DMS153 treated with DMSO at 0.1 percent for 48 hours (cell line): Measurements from ENCODE around the gene TBC1D17.

Source experiments
- DNase-seq: peaks from one replicate; lab custom pipeline; 2025; ENCODE audit not compliant: unreplicated experiment; lab: John Stamatoyannopoulos, UW

TBC1D17 gene

GRCh38 chr19:49933643-49934042, 56.1 kb downstream of the TBC1D17 start:
- DNase-seq = no peak

- DNase-seq = no peak
Observed at GRCh38 chr19:49936549-49936948, 59.0 kb downstream of the TBC1D17 start.

- DNase-seq = peak; percentile 72
Observed at GRCh38 chr19:49937750-49938381, 60.4 kb downstream of the TBC1D17 start.
